Measurements from ENCODE around the gene INO80E.

DNA sequence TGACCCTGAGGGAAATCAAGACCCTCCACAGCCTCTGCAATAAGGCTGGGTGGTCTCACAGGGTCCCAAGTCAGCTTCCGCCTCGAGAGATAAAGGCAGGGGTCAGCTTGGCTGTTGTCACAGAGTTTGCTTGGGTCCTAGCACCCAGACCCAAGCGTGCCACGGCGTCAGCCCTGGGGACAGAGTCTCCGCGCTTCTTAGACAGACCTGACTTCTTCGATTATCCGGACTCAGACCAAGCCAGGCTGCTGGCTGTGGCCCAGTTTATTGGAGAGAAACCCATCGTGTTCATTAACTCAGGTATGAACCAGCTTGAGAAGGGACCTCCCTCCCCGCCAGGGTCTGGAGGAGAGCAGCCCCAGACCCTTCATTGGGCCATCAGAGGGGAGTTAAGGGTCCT is 27.5 kb downstream of the INO80E start:
- TF ChIP-seq CTCF (IDR thresholded peaks at IDR 0.05) (no peak), POLR2A (IDR thresholded peaks at IDR 0.05; ENCODE audit: low read length) (no peak), ATOH8 (CRISPR knock-in tag; IDR thresholded peaks at IDR 0.05; ENCODE audit: low read depth) (no peak), USF2 (IDR thresholded peaks at IDR 0.05) (no peak), SMC3 (IDR thresholded peaks at IDR 0.05) (no peak), MYC (IDR thresholded peaks at IDR 0.05; ENCODE audit: borderline replicate concordance, low read length) (no peak), MAFK (IDR thresholded peaks at IDR 0.05; ENCODE audit: partially characterized antibody) (no peak), REST (IDR thresholded peaks at IDR 0.05) (no peak), ZFP36 (IDR thresholded peaks at IDR 0.05; ENCODE audit: borderline replicate concordance, partially characterized antibody) (no peak), MAZ (IDR thresholded peaks at IDR 0.05; ENCODE audit: borderline replicate concordance, low read depth, low read length) (no peak), BHLHE40 (IDR thresholded peaks at IDR 0.05; ENCODE audit: low read depth, low read length) (no peak), PHF8 (IDR thresholded peaks at IDR 0.05; ENCODE audit: borderline replicate concordance, low read depth) (no peak), EP300 (IDR thresholded peaks at IDR 0.05) (no peak)
- TF ChIP-seq, protein P1, sequence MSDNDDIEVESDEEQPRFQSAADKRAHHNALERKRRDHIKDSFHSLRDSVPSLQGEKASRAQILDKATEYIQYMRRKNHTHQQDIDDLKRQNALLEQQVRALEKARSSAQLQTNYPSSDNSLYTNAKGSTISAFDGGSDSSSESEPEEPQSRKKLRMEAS (IDR thresholded peaks at IDR 0.05) = no peak

Data from A549 (cell line).